ENCODE data around the gene VIT.

DNA sequence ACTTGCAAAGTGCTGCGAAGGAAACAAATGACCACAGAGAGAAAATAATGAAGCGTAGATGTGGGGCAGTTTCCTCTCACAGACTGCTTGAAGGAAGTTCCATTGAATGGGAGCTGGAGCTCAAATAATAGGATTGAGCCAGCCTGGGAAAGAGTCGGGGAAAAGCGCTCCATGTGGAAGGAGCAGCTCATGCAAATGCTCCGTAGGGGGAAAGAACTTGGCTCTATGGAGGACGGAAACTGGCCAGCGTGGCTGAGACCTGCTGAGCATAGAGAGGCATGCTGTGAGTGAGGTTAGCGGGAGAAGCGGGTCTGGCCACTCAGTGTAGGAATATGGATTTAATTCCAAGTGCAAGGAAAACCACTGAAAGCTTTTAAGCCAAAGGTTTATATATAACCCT, 28.6 kb upstream of the VIT start:
- no peak for TF ChIP-seq CTCF (IDR thresholded peaks at IDR 0.05 in 8 of 11, conservative IDR thresholded peaks at IDR 0.05 in 3 of 11)
- no peak for TF ChIP-seq POLR2A (IDR thresholded peaks at IDR 0.05)

Data from spleen (tissue), 7 donors.